Neural progenitor cell (in vitro differentiated cells): ENCODE measurements around the gene PRAC2.

Source experiments
- CTCF ChIP-seq: fragments of 200-600 bp; sonication (generic); IDR thresholded peaks from 2 replicates; pipeline ENCODE4 v1.5.1; 2017; ENCODE audit warnings: antibody characterized with exemption, mild to moderate bottlenecking
- EZH2 ChIP-seq: fragments of 200-600 bp; sonication (generic); IDR thresholded peaks from 2 replicates; pipeline ENCODE4 v1.6.1; 2017; ENCODE audit warnings: antibody characterized with exemption, mild to moderate bottlenecking, moderate library complexity
- EZH2phosphoT487 ChIP-seq: fragments of 200-600 bp; sonication (generic); IDR thresholded peaks from 2 replicates; pipeline ENCODE4 v1.6.1; 2017; ENCODE audit warnings: antibody characterized with exemption

- TF ChIP-seq CTCF (no peak), EZH2 (no peak), EZH2phosphoT487 (no peak)
Measured at GRCh38 chr17:48718227-48718760, 4.7 kb upstream of the PRAC2 start.
